ENCODE results near the gene HK1. TPM values are rescaled to one million over a fixed set of nuclear protein-coding genes. Genes with fewer than 3 reads are reported as not detected.

Gene HK1
- total RNA-seq, 1 experiment from 2014 or later: 98.8 TPM

DNA sequence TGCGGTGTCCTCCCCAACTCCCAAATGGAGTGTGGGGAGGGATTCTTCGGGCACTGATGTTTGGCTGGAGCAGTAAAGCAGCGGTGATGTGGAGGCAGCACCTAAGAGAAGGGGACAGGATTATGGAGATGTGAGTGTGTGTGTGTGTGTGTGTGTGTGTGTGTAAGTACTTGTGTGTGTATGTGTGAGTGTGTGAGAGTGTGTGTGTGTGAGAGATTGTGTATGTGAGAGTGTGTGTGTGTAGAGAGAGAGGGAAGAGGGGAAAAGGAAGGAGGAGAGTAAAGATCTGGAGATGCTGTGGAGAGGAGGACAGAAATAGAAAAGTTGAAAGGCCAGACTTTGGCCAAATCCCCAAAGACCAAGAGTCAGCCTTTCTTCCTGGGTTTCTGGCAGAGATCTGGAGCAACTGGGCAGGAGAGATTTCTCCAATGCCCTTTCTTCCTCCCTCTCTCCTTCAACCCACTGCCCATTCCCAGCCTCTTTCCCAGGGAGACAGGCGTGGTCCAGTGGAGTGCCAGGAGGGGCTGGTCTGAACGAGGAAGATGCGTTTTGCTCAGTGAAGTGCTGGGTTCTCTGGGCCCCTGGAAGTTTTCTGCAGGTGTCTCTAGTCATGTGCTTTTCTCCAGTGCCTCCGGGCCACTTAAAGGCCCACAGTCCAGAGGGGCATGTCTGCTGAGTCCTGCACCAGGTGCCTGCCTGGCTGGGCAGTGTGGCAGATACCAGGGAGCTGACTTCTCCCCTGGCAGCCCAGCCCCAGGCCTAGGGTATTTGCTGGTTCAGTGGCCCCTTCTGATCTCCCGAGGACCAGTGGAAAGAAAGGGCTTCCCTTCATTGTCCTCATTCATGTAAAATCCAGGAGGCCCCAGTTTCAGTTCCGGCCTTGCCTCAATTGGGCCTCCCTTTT, 60.5 kb downstream of the HK1 start:
- Histone ChIP-seq H3K4me2 (ENCODE audit: insufficient read depth, insufficient read length, low read length) (no peak overlapping the region), H3K4me1 (ENCODE audit: insufficient read depth, low read length) (peaks cover 23% of the 10 kb centered on the region; the same call in 1 of the 2 replicates), H4K20me1 (ENCODE audit: control insufficient read depth, insufficient read depth, insufficient read length) (no peaks in the 10 kb centered on the region), H3K4ac (ENCODE audit: low read depth, low read length) (no peak overlapping the region), H3K79me1 (ENCODE audit: insufficient read depth, low read depth, low read length, poor library complexity, severe bottlenecking) (peaks cover 7% of the 10 kb centered on the region), H4K5ac (ENCODE audit: insufficient read length, low read depth, low read length) (no peak overlapping the region), H3K56ac (ENCODE audit: insufficient read length, low read depth, low read length) (no peak overlapping the region), H2BK20ac (ENCODE audit: low read depth, low read length, poor library complexity, severe bottlenecking) (no peak overlapping the region), H3K23ac (ENCODE audit: insufficient read length, low read depth, low read length) (no peak overlapping the region), H3T11ph (ENCODE audit: low read length) (no peak overlapping the region), H4K91ac (ENCODE audit: insufficient read length, low read depth, low read length) (no peak overlapping the region), H2BK5ac (ENCODE audit: insufficient read length, low read length) (no peak overlapping the region), H2BK120ac (ENCODE audit: low read depth, low read length, poor library complexity, severe bottlenecking) (no peak overlapping the region), H4K8ac (replicated peaks; ENCODE audit: insufficient read length, low read depth, low read length) (peak overlapping the region; percentile 24), H3K18ac (ENCODE audit: insufficient read length, low read depth, low read length) (no peak overlapping the region), H2BK15ac (ENCODE audit: low read depth, low read length) (no peak overlapping the region), H2AFZ (ENCODE audit: low read length) (no peak overlapping the region), H3K9me3 (ENCODE audit: control insufficient read depth, low read depth, low read length) (no peaks in the 10 kb centered on the region), H3K79me2 (ENCODE audit: insufficient read depth, low read length) (peaks cover 62% of the 10 kb centered on the region; the same call in 1 of the 2 replicates), H3K23me2 (ENCODE audit: insufficient read length, low read depth, low read length, poor library complexity, severe bottlenecking) (no peaks in the 10 kb centered on the region), H2AK5ac (ENCODE audit: insufficient read length, low read length) (no peak overlapping the region), H3K14ac (ENCODE audit: insufficient read depth, low read length) (0 out of 2 replicates have a peak overlapping the region, but pooled peaks have one; percentile 21), H3K27ac (ENCODE audit: insufficient read length, low read depth, low read length) (no peak overlapping the region), H3K9ac (ENCODE audit: extremely low read depth, insufficient read length, low read length) (no peak overlapping the region), H2BK12ac (ENCODE audit: insufficient read length, low read depth, low read length) (no peak overlapping the region), H3K27me3 (ENCODE audit: insufficient read depth, low read length) (no peaks in the 10 kb centered on the region)
- no peaks in the 10 kb centered on the region; the same call in 1 of the 2 replicates for H3K27me3 Mint-ChIP-seq (ENCODE audit: low read depth)
- H3K36me3 Mint-ChIP-seq (ENCODE audit: insufficient read depth in 1 of 3, low read depth in 3 of 3): peaks cover 6 to 15% (median 9%) of the 10 kb centered on the region in 3 experiments
- DNase-seq: no peak
- H3K9me3 Mint-ChIP-seq: no peaks in the 10 kb centered on the region
- WGBS (ENCODE audit: extremely low coverage, insufficient read length, low lambda C conversion rate): no CpG with 5 or more reads among the region's 9 CpGs
- TF ChIP-seq, protein P1, sequence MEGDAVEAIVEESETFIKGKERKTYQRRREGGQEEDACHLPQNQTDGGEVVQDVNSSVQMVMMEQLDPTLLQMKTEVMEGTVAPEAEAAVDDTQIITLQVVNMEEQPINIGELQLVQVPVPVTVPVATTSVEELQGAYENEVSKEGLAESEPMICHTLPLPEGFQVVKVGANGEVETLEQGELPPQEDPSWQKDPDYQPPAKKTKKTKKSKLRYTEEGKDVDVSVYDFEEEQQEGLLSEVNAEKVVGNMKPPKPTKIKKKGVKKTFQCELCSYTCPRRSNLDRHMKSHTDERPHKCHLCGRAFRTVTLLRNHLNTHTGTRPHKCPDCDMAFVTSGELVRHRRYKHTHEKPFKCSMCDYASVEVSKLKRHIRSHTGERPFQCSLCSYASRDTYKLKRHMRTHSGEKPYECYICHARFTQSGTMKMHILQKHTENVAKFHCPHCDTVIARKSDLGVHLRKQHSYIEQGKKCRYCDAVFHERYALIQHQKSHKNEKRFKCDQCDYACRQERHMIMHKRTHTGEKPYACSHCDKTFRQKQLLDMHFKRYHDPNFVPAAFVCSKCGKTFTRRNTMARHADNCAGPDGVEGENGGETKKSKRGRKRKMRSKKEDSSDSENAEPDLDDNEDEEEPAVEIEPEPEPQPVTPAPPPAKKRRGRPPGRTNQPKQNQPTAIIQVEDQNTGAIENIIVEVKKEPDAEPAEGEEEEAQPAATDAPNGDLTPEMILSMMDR (conservative IDR thresholded peaks at IDR 0.05): no peak
- H3K4me3 Mint-ChIP-seq: peak overlapping the region in 1 of 2 experiments; percentile 33; a peak in 1 of 5 replicates
- peaks cover 53% of the 10 kb centered on the region in 2 experiments for H3K4me1 Mint-ChIP-seq
- H3K27ac Mint-ChIP-seq: peak overlapping the region; percentile 23 to 96 (median 54)

All from H9 (cell line).